Stimulated activated CD4-positive, alpha-beta T cell treated with anti-CD3 and anti-CD28 coated beads, Interleukin-15, amount 100 ng/mL, for 48 hours (primary cell): Measurements from ENCODE around the gene RPL7A.
"Not testable (repeated sequence)": the region's sequence is repeated elsewhere in the genome, so short reads cannot be mapped to it uniquely, and the experiment has no call there.

Experiments
- DNase-seq, 2 donors: peaks; one replicate each; pipeline ENCODE4 v3.0.0-alpha.2; 2020; ENCODE audit warnings: low read depth in 2 of 2

Gene RPL7A

DNA sequence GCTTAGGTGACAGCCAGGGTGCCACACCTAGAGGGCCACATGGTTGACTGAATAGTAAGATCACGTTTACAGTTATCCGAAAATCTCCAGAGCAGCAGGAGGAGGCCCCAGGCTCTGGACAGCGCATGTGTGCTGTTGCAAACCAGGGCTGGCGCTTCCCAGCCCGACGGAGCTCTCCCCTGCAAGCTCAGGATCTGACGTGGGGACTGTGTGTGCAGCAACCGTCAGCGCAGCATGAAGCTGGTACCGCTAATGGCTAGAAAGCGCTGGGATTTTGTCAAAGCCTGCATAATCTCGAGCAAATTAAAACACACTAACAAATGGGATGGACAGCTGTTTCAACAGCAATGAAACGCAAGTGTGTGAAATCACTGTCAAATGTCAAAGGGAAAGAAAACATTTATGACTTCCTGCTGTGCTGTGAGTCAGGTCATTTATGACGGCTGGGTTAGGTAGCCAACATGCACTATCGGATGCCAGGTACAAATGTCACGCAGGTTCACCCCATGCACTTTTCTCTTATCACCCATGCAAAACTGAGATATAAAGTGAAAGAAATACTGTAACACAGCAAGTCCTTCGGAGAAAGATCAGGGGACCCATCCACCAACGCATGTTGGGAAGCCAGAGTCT lies 20.3 kb downstream of the RPL7A start:
- DNase-seq: no peak

- DNase-seq: no peak
Measured at GRCh38 chr9:133369422-133369821, 21.4 kb downstream of the RPL7A start.

- peak in 1 of 2 donors; percentile 25 for DNase-seq
Measured at GRCh38 chr9:133369933-133370332, 21.9 kb downstream of the RPL7A start.

GRCh38 chr9:133370685-133371084 lies 22.7 kb downstream of the RPL7A start:
- DNase-seq: peak in 1 of 2 donors; percentile 30

DNA sequence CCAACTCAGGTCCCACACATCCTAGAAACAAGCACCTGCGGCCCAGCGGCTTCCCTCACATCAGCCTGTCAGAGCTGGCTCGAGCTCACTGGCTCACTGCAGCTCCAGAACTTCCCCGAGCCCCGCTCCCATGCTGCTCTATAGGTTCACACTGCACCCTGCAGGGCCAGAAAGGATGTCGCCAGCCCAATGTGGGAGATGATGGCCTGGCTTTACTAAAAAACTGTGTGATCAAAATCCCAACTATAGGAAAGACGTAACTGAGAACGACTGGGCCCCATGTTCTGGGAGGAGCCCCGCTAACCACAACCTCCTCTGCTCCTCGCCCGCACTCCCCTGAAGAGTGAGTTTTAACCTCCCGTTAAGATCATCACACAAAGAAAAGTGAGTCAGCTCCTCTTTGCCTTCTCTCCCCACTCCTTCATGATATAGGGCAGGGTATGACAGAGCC lies 23.3 kb downstream of the RPL7A start:
- peak; percentile 73 to 78 for DNase-seq

DNA sequence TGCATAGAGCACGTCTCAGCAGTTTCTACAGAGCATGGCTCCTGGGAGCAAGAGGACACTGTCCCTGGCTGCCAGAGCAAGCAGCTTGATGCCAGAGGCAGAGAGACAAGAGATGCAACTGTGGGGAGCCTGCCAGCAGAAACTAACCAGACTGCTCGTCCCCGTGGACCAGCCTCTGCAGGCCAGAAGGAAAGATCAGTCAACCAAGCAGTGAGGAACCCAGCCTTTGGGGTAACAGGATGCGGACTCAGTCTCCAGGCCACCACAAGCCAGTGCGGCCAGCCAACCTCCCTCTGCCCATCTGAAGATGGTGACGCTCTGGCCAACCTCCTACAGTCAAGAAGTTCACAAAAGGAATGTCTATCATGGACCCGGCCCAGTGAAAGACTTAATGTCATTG lies 24.1 kb downstream of the RPL7A start:
- no peak for DNase-seq

DNA sequence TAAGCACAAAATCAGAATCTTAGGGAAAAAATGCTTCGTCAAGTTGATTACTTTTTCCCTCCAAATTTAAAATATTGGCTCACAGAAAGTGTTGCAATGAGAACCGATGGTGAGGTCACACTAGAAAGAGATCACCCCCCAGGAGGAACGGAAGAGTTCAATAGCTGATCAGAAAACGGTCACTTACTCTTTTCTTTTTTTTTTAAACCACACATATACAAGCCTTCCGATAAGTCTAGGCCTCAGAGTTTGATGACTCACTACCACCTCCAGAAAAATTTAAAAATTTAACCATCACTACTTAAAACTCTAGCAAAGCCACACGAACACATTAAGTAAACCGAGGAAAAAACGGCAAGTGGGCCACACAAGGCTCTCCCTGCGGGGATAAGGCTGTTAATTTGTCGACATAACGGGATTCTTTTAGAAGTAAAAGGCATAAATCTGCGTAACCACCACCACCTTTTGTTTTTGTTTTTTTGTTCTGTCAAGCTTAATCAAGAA lies 26.6 kb downstream of the RPL7A start:
- DNase-seq: no peak

DNA sequence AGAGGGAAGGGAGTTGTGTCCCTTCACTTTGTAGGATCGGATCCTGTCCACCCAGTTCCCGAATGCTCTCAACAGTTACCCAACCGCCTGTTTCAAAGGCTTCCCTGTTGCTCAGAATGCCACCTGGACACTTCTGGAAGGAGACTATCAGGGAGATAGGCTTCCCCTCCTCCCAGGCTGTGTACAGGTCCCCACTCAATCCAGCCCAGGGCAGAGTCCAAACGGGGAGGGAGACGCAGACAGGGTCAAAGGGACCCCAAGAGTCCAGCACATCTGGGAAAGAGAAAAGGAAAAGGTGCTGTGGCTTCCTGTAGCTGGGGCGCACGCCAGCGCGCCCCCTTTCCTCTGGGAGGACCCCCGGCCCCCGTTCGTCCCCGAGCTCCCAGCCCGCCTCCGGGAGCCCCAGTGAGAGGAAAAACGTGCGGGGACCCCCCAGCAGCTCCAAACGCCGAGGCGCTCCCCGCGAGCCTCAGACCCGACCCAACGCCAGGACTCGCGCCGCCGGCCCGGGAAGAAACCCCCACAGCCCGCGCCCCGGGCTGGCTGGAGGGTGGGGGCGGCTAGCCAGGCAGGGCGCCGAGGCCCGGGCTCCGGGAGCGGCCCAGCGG lies 27.2 kb downstream of the RPL7A start:
- no peak for DNase-seq

DNA sequence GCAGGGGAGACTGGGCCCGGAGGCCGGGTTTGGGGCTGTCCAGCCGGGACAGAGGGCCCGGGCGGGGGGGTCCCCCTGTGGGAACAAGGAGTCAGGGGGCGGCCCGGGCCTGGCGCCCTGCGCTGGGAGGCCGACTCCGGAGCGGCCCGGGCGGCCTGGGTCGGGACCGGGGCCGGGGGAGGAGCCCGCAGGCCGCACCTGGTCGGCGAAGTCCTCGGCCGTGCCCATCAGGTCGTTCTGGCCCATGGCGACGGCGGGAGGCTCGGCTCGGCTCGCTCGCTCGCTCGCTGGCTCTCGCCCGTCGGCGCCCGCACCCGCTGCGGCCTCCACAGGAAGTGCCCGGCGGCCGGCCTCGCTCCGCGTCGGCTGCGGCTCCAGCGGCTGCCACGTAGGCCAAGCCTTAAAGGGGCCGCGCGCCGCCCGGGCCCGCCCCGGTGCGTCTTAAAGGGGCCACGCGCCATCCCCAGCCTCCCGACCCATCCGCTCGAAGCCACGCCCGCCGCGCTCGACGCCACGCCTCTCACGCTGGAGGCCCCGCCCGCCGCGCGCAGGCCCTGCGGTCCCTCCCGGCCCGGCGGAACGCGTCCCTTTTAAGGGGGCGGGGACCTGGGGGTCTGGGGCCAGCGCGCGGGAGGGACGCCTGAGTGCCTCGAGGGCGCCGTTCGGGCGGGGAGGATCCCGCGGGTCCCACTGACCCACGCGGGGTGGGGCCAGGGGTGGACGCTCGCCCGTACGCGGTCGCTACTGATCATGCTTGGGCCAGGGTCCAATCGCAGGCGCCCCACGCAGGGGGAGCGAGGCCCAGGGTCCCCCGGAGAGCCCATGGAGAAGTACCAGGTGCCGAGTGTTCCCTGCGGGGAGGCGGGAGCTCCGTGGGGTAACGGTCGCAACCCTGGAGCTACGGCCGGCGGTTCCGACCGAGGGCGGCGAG lies 28.0 kb downstream of the RPL7A start, which contains the start of the genes STKLD1 and SURF4:
STKLD1 (plus strand) TSS at position 643 of the 931 bp plus-strand sequence; CDS start at position 751, 108 bp downstream.
SURF4 (minus strand) TSS at position 337 of the 931 bp plus-strand sequence; CDS start at position 246, 91 bp downstream.
- peak; percentile 89 to 93 for DNase-seq

- DNase-seq: not testable (repeated sequence)
Measured at GRCh38 chr9:133377280-133377679, 29.3 kb downstream of the RPL7A start.

GRCh38 chr9:133377721-133378216 lies 29.8 kb downstream of the RPL7A start:
- no peak for DNase-seq

GRCh38 chr9:133378408-133378962 lies 30.5 kb downstream of the RPL7A start:
- DNase-seq: no peak

DNA sequence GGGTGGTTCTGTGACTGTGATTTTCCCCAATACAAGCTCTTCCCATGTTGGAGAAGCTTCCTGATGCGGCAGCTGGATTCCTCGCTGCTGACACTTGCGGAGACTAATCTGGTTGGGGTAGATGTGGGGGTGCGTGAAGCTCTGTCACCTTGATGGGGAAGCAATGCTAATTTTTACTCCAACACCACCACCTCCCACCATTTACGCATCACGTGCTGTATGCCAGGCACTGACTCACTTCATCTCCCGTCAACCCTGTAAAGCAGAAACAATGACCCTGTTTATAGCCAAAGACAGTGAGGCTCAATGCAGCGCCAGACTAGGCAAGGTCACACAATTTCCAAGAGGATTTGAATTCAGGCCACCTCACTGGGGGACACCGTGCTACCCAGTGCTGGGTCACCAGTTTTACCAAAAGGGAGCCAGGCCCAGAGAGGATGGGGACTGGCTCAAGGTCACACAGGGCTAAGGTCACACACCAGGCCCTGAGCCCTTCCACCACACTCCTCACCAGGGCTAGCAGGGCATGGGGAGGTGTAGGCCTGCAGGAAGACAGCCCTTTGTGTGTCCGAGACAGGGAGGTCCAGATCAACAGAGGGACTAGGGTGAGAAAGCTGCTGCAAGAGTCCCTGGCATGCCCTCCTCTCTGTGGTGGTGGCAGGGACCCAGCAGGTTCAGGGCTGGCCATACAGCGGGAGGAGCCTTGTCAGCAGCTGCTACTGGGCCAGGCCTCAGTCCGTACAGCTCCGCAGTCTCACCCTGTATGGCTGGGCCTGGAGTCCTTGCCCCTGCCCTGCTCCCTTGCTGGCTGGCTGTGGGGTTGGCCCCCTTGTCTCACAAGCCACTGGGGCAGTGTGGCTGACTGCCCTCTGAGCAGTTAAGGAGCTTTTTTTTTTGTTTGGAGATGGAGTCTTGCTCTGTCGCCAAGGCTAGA lies 31.4 kb downstream of the RPL7A start:
- no peak for DNase-seq

DNA sequence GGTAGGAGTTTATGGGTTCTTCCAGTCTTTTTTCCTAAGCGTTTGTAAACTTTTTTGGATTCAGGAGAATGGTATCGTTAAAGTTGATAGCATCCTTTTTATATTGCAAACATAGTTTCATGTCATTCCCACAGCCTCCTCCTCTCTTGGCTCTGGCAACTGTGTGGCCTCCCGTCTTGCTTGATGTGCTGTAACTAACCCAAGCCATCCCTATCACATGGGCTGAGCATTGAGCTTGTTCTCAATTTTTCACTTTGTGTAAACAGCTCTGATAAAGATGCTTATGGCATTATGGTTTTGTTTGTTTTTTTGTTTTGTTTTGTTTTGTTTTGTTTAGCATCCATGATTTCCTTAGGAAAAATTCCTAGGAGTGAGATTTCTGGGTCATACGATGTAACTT lies 32.7 kb downstream of the RPL7A start:
- DNase-seq: no peak

GRCh38 chr9:133382507-133383141 lies 34.6 kb downstream of the RPL7A start:
- no peak for DNase-seq

GRCh38 chr9:133383438-133383837 lies 35.4 kb downstream of the RPL7A start:
- DNase-seq: no peak

GRCh38 chr9:133384736-133385321 lies 36.8 kb downstream of the RPL7A start:
- no peak for DNase-seq

DNA sequence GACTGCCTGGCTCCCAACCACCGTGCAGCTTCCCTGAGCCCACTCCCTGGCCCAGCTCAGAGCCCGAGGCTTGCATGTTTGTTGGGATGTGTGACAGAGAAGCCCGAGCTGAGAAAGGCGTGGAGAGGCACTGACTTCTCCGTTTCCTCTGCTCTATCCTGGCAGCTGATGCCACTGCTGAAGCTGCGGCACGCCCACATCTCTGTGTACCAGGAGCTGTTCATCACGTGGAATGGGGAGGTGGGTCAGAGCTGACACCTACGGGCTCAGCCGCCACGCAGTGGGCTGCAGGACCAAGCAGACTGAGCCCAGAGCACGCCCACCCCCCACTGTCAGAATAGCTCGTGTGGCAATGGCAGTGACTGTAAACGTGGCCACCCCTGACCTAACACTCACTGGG lies 37.4 kb downstream of the RPL7A start:
- DNase-seq: no peak

- no peak for DNase-seq
Measured at GRCh38 chr9:133386338-133386737, 38.3 kb downstream of the RPL7A start.

DNA sequence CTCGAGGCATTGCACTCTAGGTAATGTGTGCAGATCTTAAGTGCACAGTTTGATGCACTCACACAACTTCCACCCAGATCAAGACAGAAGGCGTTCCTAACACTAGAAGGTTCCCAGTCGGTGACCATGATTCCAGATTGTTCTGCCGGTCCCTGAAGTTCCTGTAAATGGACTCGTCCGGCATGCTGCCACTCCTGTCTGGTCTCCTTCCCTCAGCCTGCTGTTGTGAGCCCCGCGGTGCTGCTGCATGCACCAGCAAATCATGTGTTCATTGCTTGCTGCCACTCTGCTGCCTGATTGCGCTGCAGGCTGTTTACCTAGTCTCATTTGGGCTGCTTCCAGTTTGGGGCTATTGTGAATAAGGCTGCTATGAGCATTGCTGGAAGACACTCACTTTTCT lies 39.7 kb downstream of the RPL7A start:
- no peak for DNase-seq
